Measurements from ENCODE around the gene CHTF18.
"Not testable (repeated sequence)": the region's sequence is repeated elsewhere in the genome, so short reads cannot be mapped to it uniquely, and the experiment has no call there.

CHTF18 gene

DNA sequence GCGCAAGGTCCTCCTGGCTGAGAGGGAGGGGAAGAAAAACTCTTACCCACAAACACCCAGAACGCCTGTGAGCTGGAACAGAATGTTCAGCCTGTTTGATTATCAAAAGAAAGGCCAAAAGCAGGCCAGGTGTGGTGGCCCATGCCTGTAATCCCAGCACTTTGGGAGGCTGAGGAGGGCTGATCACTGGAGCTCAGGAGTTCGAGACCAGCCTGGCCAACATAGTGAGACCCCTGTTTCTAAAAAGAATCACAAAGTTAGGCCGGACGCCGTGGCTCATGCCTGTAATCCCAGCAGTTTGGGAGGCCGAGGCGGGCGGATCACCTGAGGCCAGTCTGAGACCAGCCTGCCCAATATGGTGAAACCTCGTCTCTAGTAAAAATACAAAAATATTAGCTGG lies 12.1 kb upstream of the CHTF18 start:
- DNase-seq (ENCODE audit: low read depth), result not testable (repeated sequence)

DNA sequence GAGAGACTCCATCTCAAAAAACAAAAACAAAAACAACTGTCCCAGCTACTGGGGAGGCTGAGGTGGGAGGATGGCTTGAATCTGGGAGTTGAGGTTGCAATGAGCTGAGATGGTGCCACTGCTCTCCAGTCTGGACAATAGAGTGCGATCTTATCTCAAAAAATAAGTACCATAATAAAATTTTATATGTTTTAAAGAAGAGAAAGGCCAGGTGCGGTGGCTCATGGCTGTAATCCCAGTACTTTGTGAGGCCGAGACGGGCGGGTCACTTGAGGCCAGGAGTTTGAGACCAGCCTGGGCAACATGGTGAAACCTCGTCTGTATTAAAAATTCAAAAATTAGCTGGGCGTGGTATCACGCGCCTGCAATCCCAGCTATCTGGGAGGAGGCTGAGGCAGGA lies 11.6 kb upstream of the CHTF18 start:
- DNase-seq (ENCODE audit: low read depth), result no peak

DNA sequence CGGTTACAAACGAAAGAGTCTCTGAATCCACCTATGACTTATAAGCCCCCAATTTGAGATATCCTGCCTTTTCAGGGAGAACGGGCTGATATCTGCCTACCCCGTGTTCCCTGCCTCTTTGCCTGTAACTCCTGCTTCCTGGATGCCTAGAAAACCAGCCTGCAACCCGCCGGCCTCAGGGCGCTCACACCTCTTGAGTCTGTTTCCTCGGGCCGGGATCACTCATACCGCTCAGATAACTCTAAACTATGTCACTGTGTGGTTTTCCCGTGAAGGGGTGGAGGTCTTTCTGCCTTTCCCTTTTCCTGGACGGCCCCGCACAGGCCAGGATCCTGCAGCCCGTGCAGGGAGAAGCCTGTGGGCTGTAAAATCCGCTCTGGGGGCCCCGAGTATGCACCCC lies 10.6 kb upstream of the CHTF18 start:
- no peak for DNase-seq (ENCODE audit: low read depth)

DNA sequence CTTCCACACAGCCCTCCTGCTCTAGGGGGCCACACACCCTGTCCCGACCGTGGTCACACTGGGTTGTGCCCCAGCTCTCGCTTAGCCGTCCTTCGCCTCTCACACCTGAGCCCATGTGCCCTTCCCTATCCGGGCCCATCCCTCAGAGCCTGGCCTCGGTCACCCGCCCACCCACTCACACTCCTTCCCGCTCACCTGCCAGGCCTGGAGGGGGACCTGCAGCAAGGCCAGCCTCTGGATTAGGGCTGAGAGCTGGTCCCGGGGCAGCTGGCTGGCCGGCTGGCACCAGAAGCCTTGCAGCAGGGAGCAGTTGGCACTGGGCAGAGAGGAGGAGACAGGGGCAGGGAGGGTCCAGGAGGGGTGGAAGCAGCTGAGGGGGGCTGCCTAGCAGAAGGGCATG lies 10.0 kb upstream of the CHTF18 start:
- no peak for DNase-seq (ENCODE audit: low read depth)

DNA sequence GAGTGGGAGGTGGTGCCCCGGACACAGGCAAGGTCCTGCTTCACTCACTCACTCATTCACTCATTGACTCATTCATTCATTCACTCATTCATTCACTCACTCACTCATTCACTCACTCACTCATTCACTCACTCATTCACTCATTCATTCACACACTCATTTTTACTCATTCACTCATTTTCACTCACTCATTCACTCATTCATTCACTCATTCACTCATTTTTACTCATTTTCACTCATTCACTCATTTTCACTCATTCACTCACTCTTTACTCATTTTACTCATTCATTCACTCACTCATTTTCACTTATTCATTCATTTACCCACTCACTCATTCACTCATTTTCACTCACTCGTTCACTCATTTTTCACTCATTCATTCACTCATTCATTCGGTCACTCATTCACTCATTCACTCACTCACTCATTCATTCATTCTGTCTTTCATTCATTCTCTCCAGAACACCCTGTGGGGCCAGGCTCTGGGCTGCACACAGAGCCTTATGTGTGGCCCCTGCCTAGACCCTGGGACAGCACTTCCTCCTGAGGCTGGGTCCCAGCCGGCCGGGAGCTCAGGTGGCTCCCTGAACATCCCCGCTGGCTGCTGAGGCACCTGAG lies 9.4 kb upstream of the CHTF18 start:
- no peak for DNase-seq (ENCODE audit: low read depth)

DNA sequence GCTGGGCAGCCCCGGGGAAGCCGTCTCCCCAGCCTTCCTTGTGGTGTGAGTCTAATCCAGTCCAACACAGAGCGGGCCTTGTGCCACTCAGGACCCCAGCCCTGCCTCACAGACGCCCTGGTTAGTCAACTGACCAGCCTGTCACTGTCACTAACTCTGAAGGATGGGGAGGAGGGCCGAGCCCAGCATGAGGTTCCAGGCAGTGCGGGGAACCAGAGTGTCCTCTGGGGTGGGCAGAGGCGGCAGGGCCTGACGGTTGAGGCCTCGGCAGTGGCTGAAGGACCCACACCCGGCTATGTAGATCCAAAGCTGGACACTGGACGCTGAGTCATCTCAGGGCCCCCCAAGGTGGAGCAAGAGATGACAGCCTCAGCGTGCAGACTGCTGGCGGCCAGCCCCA lies 8.9 kb upstream of the CHTF18 start:
- no peak for DNase-seq (ENCODE audit: low read depth)

DNA sequence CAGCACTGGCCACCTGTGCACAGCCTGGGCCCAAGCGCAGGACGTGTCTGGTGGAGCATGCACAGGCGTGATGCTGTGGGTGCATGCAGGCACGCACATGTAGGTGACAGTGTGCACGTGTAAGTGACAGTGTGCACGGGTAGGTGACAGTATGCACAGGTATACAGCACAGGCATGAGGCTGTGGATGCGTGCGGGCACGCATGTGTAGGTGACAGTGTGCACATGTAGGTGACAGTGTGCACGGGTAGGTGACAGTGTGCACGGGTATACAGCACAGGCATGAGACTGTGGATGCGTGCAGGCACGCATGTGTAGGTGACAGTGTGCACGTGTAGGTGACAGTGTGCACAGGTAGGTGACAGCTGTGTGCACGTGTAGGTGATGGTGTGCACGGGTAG lies 8.1 kb upstream of the CHTF18 start:
- no peak for DNase-seq (ENCODE audit: low read depth)

DNA sequence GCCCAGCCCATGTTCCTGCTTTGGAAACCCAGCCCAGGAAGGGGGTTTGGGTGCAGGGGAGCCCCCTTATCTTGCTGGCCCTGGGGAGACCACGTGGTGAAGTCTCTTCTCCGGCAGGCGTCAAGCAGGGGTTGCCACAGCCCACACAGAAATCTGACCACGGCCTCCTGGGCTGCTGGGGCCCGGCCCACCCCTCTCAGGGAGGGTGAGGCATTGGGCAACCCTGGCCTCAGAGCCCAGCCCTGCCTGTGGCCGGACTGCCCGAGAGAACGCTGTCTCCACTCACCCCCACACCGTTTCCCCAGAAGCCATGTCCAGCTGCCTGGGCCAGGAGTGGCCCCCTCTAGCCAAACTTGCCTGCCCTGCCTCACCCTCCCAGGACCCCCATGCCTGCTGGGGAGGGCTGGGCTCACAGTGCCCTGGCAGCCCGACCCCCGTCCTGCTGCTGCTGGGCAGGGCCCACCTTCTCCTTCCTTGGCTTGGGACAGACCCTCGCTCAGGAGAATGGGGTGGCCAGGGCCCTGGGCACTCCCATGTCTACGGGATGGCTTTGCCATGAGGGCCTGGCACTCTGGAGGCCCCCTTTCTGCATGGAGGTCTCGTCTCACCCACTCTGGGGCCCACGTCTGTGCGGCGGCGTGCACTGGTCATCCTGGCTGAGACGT lies 6.9 kb upstream of the CHTF18 start:
- no peak for DNase-seq (ENCODE audit: low read depth)

DNA sequence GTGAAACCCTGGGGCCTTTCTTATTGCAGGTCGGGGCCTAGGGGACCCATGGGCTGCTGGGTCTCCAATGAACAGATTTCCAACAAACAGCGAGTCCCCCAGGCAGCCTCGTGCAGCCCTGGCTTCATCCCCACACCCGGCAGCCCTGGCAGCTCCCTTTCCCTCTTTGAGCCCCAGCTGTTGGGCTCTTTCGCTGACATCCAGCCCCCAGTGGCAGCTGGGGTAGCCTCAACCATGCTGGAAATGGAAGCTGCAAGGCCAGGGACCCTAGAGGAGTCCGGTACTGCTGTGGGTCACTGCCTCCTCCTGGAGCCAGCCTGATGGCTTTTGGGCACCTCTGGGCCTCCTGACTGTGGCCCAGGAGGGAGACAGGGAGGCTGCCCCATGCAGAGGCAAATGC lies 6.2 kb upstream of the CHTF18 start:
- no peak for DNase-seq (ENCODE audit: low read depth)

DNA sequence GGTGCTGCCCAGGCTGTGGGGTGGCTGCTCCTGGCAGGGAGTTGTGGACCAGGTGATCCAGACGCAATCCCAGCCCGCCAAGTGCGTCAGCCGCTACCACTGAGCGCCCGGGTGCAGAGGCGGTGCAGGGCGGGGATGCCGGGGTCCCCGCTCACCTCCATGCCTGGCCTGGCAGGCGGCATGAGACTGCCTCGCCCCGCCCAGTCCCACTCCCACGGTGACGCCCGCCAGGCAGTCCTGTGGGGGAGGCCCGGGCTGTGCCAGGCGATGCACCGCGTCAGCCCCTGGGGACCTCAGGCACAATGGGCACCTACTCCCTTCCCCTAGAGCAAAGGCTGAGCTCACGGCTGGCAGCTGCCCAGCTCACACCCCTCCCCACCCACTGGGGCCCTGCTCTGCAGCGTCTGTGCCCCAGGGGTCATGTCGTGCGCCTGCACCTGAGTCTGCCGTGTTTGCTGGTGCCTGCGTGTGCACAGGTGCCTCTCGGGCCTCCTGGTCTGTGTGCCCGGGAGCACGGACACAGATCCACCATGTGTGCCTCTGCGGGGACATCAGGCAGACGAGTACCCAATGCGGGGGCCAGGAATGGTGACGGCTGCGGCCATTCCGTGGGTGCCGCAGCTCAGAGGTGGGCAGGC lies 5.5 kb upstream of the CHTF18 start:
- DNase-seq (ENCODE audit: low read depth), result no peak

DNA sequence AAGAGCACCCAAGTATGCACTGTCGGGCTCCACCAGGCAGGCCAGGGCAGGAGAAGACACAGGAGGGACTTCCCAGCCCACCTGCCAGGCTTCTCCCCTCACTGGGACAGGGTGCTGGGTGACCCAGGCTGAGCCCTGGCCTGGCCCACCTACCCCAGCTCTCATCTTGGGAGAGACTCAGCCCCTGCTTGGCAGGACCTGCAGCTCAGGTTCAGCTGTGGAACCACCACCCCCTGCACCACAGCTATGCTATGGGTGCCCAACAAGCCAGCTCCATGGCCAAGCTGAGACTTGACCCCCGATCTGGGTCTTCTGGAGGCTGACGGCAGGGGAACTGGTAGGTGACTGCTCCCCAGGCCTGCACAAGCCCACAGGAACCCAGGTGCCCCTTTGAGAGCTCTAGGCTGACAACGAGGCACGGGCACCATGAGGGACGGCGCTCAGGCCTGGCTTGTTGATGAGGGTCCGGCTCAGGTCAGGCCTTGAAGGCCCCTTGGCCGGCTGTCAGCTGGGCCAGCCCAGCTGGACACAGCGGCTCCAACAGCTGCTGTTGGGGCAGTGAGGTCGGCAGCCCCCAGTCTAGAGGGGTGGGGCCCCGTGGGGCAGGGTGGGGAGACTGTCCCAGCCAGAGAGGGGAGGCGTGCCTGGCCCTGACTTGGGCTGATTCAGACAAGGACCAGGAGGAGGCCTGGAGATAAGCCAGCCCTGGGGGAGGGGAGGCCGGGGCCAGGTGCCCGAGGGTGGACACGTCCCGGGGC lies 4.8 kb upstream of the CHTF18 start:
- DNase-seq (ENCODE audit: low read depth), result no peak

DNA sequence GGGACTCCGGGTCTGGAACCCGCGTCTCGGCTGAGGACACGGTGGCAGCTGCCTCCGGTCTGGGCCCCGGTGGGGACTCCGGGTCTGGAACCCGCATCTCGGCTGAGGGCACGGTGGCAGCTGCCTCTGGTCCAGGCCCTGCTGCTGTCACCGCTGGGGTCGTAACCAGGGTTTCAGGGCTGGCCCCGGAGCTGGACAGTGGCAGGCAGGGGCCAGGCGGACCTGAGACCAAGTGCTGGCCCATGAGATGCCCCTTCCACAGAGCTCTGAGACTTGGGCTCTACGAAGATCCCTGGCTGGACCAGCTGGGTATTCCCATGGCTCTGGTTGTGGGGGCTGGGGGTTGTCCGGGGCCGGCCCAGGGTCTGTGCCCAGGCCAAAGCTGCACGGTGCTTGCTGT lies 4.0 kb upstream of the CHTF18 start:
- DNase-seq (ENCODE audit: low read depth), result no peak

DNA sequence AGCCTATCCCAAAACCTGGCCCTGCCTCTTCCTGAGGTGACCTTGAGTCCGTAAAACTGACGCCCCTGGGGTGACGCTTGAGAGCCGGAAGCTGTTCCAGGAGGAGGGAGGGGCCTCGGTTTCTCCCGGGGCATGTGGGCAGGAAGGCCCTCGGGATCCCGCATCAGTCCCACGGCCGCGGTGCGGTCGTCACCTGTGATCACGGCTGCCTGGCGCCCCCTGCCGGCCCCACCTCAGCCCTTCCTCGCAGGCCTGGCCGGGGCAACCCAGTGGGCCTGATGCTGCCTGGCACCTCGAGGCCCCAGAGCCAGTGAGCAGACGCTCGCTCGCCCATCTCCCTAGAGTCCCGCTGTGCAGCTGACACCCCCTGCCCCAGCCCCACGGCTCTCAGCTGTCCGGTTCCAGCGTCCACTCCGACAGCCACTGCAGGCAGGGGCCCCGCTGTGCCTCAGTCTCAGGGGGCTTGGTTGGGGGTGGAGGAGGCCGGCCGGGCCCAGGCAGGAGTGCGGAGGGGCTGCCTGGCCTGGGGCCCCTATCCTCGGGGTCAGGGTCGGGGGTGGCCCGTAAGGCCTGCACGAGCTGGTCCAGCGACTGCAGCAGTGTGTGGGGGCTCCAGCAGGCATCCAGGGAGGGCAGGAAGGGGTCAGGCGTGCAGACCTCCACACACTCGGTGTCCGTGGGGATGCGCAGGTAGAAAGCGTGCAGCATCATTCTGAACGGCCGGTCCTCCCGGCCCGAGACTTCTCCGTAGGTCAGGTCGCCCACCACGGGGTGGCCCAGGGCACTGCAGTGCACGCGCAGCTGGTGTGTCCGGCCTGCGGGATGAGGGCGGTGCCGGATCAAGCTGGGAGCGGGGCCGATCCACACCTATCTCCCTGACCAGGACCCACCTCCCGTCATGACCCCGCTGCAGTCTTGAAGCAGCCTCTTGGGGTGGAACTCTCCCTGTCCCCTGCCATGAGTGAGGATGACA lies 2.6 kb upstream of the CHTF18 start:
- peak; percentile 63 for DNase-seq (ENCODE audit: low read depth)

DNA sequence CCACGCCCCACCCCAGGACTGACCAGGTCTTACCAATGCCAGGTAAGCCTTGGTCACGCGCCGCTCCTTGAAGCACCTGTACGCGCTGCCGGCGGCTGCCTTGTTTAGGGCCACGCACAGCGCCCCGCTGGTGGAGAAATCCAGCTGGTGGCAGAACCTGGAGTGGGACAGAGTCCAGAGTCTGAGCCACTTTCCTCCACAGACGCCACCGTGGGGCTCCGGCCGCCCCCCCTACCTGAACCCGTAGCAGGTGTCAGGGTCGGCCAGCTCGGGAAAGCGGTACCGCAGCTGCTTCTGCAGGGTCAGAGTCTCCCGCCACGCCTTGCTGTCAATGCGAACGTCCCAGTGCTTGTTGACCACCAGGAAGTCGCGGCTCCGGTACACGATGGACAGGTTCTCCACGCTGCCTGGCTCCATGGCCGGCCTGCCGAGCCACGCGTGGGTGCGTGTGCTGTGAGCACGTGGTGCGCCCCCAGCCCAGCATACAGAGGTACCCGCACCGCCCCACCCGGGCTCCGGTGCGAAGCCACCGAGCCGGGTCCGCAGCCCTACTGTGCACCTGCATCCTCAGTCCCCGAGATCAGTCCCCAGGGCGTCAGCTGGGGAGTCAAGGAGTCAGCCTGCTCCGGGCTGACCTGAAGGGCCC lies 976 bp upstream of the CHTF18 start:
- DNase-seq (ENCODE audit: low read depth), result no peak

DNA sequence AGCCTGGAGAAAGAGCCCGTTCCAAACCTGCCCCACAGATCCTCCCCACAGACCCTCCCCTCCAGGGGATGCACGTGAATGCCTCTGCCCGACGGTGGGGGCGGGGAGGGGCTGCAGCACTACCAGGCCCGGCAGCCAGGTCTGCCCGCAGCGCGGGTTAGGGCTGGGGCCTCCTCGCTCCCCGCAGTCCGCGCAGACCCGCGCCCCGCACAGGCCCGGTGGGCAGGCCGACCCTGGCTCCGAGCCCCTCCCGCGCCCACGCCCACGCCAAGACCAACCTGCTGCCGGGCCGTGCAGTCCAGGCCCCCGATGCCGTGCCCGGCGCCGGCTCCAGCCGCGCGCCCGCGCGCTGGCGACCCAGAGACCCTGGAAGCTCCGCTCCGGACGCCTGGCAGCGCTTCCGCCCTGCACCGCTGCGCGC lies 432 bp upstream of the CHTF18 start, which contains the start of gene RPUSD1:
RPUSD1 (minus strand) TSS at position 404 of the 421 bp plus-strand sequence. CDS start 644 bp downstream, outside the sequence.
- no peak for DNase-seq (ENCODE audit: low read depth)

DNA sequence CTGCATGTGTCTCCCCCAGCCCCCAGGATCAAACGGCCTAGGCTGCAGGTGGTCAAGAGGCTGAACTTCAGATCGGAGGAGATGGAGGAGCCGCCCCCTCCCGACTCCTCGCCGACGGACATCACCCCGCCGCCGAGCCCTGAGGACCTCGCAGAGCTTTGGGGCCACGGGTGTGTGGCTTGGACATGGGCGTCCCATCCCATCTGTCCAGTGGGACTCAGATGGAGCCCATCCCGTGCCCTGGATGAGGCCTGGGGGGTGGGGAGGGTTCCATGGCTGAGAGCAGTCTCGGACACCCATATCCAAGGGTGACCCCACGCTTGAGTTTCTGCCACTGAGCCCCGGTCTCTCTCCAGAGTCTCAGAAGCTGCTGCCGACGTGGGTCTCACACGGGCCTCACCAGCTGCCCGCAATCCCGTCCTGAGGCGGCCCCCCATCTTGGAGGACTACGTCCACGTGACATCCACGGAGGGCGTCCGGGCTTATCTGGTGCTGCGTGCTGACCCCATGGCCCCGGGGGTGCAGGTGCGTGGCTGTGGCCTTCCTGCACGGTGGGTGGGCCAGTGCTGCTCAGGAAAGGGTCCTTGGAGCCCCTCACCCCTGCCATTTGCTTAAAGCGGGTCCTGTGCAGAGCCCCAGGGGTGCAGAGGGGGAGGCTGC lies 901 bp downstream of the CHTF18 start:
- DNase-seq (ENCODE audit: low read depth), result no peak

DNA sequence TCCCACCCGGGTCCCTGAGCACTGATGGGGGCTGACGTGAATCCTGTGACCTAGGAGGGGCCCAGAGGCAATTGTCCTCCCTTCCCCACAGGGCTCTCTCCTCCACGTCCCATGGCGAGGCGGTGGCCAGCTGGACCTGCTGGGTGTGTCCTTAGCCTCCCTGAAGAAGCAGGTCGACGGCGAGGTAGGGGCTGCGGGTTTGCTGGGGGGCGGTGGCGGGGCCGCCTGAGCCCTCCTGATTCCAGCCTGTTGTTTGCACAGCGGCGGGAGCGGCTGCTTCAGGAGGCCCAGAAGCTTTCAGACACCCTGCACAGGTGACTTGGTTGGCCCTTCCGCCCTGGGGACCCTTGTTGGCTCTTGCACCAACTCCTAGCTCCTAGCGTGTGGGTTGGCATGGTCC lies 1.7 kb downstream of the CHTF18 start:
- DNase-seq (ENCODE audit: low read depth), result no peak

DNA sequence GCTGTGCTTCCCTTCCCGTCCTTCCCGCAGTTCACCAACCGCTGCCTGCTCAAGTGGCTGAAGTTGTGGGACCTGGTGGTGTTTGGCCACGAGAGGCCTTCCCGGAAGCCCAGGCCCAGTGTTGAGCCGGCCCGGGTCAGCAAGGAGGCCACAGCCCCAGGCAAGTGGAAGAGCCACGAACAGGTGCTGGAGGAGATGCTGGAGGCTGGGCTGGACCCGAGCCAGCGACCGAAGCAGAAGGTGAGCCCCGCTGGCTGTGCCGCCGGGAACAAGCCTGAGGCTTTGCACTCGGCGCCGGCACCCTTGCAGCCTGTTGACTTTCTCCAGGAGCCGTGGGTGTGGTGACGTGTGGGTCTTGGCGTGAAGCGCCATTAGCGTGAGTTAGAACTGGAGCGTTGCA lies 2.7 kb downstream of the CHTF18 start:
- no peak for DNase-seq (ENCODE audit: low read depth)

DNA sequence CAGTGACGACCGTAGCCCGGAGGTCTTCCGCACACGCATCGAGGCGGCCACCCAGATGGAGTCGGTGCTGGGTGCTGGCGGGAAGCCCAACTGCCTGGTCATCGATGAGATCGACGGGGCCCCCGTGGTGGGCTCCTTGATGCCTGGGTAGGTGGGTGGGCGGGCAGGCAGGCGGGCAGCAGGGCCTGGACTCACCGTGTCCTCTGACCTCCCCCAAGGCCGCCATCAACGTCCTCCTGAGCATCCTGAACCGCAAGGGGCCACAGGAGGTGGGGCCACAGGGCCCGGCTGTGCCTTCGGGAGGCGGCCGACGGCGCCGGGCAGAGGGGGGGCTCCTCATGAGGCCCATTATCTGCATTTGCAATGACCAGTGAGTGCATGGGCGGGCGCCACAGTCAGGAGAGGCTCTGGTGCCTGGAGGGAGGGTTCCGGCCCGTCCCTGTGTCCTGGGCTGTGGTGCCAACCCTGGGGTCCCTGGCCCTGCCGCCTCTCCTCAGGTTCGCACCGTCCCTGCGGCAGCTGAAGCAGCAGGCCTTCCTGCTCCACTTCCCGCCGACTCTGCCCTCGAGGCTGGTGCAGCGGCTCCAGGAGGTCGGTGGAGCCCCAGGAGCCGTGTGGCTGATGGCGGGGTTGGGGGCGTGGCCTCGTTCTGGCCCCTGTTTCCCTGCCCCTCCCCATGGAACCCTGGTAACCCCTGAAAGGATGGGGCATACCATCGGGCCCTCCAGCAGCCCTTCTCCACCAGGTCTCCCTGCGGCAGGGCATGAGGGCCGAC lies 4.0 kb downstream of the CHTF18 start:
- DNase-seq (ENCODE audit: low read depth), result no peak

DNA sequence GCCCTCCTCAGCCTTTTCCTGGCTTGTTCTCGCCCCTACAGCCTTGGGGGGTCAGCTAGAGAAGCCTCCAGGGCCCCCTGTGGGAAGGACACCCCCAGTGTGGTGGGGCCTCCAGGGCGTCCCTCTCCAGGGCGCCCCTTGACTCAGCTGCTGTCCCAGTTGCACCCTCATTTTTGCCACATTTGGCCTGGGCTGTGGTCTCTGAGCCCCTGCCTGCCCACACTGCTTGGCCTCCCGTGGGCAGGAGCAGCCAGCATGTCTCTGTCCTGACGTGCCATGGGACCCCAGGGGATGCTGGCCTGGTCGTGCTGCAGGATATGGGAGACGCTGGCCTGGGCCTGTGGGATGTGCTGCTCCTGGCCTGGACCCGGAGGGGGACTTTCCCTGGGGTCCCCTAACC lies 5.0 kb downstream of the CHTF18 start:
- DNase-seq (ENCODE audit: low read depth), result no peak
